ENCODE data around the gene HAPLN3.

DNA sequence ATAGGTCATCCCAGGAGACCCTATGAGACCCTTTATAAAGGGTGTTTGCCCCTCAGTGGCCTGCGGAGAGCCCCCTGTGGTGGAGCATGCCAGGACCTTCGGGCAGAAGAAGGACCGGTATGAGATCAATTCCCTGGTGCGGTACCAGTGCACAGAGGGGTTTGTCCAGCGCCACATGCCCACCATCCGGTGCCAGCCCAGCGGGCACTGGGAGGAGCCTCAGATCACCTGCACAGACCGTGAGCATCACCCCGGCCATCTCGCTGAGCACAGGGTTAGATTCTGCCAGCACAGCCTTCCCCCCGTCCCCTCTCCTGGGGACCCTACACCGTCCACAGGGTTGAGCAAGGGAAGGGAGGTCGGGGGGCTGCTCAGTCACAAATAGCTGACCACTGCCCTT, 21.6 kb downstream of the HAPLN3 start:
- TF ChIP-seq, protein P1, sequence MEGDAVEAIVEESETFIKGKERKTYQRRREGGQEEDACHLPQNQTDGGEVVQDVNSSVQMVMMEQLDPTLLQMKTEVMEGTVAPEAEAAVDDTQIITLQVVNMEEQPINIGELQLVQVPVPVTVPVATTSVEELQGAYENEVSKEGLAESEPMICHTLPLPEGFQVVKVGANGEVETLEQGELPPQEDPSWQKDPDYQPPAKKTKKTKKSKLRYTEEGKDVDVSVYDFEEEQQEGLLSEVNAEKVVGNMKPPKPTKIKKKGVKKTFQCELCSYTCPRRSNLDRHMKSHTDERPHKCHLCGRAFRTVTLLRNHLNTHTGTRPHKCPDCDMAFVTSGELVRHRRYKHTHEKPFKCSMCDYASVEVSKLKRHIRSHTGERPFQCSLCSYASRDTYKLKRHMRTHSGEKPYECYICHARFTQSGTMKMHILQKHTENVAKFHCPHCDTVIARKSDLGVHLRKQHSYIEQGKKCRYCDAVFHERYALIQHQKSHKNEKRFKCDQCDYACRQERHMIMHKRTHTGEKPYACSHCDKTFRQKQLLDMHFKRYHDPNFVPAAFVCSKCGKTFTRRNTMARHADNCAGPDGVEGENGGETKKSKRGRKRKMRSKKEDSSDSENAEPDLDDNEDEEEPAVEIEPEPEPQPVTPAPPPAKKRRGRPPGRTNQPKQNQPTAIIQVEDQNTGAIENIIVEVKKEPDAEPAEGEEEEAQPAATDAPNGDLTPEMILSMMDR (IDR thresholded peaks at IDR 0.05), result no peak
- no peak for TF ChIP-seq EP300 (IDR thresholded peaks at IDR 0.05)
- TF ChIP-seq POLR2A (IDR thresholded peaks at IDR 0.05), result no peak

Measured in tibial nerve (tissue), 4 donors.